Suprapubic skin (tissue), 4 donors: ENCODE measurements around the gene RECK.
"Not testable (repeated sequence)": the region's sequence is repeated elsewhere in the genome, so short reads cannot be mapped to it uniquely, and the experiment has no call there.

Source experiments
- EP300 ChIP-seq: sonication (generic); formaldehyde crosslinking; IDR thresholded peaks from one replicate; pipeline ENCODE4 v1.6.1; 2017; ENCODE audit warnings: antibody characterized with exemption
- POLR2AphosphoS5 ChIP-seq, 3 donors: sonication (generic); formaldehyde crosslinking; IDR thresholded peaks; one replicate each; pipeline ENCODE4 v1.6.1; 2017; ENCODE audit warnings: antibody characterized with exemption in 3 of 3

- not testable (repeated sequence) for TF ChIP-seq EP300; POLR2AphosphoS5 (IDR thresholded peaks at IDR 0.05)
These were observed 123.4 kb downstream of the RECK start for GRCh38 chr9:36160126-36160525.
